Islet precursor cell (in vitro differentiated cells): ENCODE data around the gene EXOC4.
"Not testable (repeated sequence)": the region's sequence is repeated elsewhere in the genome, so short reads cannot be mapped to it uniquely, and the experiment has no call there.

Experiments used
- DNase-seq: peaks from one replicate; pipeline ENCODE4 v3.0.0-alpha.2; 2018

Gene EXOC4

DNA sequence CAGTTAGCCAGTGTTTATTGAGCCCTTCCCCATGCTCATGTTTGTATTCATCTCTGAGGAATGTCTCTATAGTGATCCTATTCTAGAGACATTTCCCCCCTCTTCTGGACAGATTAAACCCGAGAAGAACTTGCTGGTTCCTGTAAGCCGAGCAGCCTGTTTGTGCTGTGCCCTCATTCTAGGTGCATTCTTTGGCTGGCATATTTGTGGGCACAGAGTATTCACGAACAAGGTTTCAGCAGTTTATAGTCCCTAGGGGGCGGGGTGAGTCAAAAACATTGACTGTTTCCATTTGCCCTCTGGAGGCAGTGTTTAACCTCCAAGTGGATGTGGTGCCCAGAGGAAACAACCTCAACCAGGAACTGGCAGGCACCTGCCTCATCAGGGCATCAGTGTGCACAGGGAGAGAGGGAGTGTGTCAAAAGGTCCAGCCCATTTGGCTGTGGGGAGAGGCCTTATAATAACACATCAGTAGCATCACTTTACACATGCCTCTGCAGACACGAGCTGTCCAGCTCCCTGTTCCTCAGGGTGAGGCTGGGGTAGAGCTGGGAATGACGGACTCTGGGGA lies 600.9 kb downstream of the EXOC4 start:
- peak; percentile 75 for DNase-seq

DNA sequence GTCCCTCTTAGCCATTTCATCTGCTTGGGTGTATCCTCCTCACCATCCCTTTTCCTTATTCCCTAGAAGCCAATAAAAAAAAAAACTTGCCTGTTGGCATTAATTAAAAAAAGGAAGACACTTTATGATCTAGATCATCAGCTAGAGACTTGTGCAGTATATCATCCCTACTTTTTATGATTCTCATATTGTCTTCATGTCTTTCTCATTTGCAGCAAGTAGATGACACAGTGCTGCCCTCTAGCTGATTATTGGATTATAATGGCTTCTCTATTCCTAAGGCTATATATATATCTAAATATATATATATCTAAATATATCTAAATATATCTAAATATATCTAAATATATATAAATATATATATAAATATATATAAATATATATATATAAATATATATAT lies 601.9 kb downstream of the EXOC4 start:
- no peak for DNase-seq

DNA sequence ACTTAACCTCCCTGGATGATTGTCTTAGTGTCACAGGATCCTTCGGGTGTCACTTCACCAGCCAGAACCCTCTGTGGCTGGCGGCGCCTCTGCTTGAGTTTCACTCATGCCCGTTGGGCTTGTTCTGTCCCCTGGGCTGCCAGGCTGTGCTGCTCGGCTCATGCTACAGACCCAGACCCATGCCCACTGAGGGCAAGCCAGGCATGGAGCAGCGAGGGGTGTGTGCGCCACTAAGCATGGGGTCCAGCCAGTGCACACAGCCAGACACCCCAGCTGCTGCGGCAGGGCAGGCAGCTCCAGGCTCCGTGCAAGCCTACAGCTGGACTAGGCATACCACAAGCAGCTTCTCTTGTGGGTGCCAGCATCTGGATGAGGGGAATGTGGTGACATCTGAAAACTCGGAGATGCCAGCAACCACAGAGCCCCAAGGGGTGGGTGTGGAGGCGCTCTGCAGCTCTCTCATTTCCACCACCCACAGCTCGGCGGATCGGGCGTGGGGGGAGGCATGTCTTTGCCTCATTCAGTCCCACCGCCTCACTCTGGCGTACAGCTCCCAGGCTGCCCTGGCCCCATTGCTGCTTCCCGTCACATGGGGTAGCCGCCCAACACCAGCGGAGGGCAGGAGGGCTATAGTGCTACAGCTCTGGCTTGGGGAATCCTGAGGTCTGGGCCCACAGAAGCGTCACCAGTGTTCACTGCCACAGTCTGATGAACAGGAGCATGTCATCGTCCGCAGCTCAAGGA lies 604.7 kb downstream of the EXOC4 start:
- no peak for DNase-seq

DNA sequence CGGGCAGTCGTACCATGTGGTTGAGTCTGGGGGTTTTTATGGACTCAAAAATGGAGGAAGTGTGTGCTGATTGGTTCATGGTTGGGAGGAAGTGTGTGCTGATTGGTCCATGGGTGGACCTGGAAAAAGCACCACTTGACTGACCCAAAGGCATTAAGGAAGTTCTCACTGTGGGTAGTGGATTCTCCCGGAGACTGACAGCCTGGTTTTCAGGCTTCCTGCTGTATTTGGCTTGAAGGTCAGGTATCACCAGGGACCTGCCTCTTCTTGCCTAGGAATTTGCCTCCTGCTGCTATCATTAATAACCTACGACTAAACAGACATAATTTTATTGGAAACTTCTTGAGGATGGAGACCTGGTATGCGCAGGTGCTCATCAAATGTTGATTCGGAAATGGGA lies 605.4 kb downstream of the EXOC4 start:
- no peak for DNase-seq

DNA sequence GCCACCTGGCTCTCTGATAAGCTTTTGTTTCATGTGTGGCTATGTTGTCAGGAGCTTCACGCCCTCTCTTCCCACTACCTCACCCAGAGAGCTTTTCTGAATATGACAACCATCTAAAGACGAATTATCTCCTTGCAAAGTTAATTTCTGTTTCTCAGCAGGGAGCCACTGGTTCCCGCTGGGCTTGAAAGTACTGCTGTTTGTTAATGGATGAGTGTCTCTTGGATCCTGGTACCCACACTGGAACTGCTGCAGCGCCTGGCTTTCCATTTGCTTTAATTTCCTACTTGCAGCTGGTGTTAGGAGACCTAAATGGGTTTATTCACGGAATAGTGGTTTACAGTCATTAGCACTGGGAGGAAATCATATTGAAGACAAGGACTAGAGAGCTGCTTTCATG lies 606.4 kb downstream of the EXOC4 start:
- DNase-seq: no peak

DNA sequence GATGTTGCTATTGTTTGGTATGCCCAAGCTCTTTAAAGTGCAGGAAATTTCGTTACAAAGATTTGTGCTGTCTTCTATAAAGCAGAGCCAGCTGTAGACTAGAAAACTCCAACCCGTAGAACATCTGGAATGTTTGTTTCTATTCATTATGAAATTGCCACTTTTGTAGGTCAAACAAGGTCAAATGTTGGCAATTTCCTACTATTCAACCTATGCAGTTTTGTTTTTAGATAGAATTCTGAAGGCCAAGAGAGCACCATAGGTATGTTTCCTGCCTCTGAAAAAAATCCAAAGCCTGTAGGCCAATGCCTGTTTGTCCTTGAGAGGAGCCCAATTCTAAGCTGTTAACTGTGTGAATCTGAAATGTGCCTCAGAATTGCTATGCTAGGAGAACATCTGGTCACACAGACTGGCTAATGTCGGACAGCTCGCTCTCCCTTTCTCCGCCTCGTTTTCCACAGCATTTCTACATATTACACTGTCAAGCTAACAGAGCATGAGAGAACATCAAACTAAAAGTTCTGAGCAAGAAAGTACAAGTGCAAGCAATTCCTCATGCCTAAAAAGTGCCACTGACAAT lies 607.1 kb downstream of the EXOC4 start:
- DNase-seq: no peak

DNA sequence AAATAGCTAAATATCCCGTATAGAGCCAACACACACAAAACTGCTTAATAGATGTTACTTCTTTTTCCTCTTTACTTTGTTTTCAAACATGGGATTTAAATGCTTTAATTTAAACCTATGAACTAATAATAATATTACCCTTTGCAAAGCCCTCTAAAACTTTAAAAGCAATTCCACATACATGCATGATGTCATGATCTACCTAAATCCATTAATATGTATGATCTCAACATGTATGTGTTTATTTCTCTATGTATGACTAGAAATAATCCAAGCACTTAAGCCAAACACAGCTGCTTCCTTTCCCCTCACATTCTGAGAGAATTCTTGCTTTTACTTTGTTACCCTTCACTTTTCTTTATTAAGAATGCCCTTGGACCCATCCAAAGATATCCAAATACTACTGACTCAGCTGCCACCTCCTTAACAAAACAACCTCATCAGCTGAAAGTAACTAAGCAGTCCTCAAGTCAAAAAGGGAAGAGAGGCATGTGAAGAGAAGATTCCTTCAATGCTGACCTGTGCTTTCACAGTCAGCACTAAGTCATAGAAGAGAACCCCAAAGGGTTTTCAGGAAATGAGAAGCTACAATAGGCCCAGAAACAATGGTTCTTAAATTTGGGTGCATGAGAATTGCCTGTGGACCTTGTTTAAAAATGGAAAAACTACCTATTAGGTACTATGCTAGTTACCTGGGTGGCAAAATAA lies 607.9 kb downstream of the EXOC4 start:
- DNase-seq: no peak

DNA sequence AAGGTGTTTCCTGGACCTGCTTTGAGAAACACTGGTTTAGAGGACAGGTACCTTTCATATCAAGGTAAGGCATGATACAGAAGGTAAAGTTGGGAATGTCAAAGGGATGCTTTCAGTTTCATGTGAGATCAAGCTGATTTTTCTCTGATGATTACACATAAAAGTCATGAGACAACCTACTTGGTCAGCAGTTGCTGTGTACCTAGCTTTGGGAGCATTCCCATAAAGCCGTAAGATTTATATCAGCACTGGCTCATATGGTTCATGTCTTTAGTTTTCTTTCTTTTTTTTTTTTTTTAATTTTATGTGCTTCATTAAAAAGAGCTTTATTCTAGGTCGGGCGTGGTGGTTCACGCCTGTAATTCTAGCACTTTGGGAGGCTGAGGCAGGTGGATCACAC lies 609.0 kb downstream of the EXOC4 start:
- DNase-seq: no peak

DNA sequence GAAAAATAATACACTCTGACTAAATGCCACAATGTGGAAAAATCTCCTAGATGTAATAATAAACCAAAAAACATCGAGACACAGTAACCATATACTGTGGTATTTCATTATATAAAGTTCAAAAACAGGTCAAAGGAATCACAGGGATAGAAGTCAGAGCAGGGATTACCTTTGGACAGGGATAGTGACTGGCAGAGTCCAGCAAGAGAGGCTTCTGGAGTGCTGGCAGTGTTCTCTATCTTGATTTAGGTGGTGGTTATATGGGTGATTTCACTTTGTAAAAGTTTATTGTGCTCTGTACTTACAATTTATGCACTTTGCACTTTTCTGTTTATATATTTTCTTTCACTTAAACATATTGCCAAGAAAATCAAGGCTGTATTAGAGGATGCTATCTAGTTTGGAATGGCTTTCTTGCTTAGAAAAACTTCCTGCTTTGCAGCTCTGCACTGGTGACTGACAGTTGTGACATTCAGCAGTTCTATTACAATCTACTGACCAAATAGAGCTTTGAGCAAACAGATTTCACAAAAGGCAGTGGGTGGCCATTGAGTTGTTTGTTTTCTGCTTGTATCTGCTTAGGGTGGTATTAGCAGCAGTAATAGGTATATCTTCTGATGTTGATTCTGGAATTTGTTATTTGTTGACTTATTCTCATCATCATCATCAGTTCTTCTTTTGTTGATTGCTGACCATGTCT lies 610.6 kb downstream of the EXOC4 start:
- DNase-seq: no peak

DNA sequence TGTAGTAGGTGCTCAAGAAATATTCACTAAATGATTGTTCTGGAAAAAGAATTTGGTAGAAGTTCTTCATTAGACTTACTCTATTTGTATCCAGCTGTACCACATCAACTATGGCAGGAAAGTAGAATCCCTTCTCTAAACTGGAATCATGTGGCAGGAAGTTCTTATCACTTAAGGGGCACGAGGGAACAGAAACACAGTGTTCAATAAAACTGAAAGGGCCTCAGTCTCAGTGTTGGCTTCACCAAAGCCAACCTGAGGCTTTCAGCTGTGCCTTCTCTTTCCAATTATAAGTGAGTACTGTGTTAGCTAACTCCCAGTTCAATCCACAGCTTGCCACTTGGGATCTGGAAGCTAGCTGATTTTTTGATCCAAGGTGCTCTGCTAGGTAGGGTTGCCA lies 616.7 kb downstream of the EXOC4 start:
- no peak for DNase-seq

DNA sequence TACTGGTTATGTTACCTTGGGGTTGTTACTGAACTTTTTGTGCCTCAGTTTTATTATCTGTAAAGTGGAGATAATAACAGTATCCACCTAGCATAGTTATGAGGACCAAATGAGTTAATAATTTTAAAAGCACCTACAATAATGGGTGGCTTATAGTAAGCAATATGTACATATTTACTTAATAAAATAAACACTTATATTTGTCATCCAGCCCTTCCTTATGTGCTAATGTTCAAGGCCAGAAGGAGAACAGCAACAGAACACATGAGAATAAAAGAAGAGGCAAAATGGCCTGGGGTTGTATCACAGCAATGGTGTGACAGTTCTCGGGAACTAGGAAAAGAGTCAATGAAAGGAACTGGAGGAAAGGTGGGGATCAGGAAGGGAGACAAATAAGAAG lies 618.9 kb downstream of the EXOC4 start:
- DNase-seq: no peak

DNA sequence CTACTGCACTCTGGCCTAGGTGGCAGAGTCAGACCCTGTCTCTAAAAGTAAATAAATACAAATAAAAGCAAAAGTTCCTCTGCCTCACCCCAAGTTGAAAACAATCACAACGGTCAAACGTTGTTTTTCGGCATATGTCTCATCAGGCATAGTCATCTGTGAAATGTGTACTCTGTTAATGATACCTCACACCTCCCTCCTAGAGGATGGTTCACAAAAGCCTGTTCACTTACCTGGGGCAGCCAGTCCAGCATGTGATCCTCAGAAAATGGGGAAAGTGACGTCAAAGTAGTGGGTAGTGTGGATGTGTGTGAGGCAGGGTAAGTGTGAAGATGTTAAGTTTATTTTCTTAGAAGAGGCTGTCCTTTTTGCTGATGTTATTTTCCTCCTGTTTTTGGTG lies 620.3 kb downstream of the EXOC4 start:
- DNase-seq: no peak

DNA sequence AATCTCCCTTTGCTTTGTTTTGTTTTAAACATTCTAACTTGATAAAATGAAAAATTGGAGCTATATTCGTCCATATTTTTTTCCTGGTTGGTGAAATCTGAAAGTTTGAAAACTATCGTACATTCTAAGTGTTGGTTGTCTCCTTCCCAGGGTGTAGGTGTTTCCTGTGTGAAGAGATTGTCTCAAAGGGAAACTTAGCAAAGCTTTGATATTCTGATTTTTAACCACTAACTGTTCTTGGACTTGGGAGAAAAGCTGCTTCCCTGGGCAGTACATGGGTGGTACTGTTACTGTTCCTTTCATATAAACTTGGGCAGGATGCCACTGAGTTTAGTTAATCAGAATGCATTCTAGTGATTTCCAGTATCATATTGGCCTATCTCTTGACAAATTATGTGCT lies 620.8 kb downstream of the EXOC4 start:
- no peak for DNase-seq

DNA sequence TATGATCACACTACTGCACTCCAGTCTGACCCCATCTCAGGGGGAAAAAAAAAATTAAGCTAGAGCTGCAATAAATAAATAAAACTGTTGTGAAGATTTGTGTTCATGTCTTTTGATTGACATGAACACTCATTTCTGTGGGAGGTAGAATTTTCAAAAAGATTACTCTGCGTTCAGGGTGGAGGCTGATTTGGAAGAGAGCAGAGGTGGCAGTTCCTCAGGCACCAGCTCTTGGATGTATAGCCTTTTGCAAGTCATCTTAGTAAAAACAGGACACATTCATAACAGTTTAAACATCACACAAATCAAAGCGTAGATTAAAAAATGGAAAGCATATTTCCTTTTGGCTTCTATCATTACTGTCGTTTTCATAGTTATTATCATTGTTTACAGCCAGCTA lies 630.7 kb downstream of the EXOC4 start:
- no peak for DNase-seq

DNA sequence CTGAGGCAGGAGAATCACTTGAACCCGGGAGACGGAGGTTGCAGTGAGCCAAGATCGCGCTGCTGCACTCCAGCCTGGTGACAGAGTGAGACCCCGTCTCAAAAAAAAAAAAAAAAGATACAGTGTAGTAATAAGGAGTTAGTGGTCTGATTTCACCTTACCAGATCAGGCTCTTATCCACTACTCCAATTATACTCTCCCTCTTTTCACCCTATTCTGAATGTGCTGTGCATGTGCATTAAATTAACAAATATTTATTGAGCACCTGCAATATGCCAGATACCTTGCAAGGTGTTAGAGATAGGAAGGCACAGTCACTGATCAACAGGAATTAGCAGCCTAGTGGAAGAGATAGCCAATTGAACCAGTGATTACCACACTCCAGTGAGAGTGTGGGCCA lies 632.3 kb downstream of the EXOC4 start:
- DNase-seq: no peak

DNA sequence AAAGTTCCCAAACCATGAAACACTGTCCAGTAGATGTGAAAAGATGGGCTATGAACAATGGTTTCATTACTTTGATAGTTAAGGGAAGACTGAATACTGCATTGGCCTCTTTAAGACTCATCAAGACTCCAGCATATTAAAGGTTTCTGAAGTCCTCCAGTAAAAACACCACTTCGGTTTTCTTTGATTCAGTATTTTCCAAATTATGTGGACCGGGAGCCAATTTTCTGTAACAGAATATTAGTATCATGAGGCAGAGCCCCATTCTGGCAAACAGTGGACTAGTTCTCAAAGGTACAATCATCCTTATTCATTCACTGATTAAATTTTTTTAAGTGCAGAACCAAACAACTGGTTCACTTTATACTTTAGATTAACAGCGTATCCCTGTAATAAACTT lies 633.2 kb downstream of the EXOC4 start:
- DNase-seq: no peak

DNA sequence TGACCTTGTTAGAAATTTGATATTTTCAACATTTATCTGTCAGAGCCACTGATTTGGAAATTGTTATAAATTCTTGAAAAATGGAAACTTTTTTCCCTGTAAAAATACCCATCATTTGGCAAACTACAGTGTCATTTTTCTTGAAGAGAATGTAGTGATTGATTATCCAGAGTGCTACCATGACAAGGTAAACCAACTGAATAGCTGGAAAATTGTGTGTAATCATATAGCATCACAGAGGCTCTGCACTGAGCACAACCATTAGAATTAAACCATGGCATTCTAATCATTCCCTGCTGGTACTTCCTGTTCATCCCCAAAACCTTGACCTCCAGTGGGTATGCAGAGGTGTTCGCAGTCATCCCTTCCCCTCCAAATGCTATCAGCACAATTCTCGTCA lies 633.9 kb downstream of the EXOC4 start:
- no peak for DNase-seq

DNA sequence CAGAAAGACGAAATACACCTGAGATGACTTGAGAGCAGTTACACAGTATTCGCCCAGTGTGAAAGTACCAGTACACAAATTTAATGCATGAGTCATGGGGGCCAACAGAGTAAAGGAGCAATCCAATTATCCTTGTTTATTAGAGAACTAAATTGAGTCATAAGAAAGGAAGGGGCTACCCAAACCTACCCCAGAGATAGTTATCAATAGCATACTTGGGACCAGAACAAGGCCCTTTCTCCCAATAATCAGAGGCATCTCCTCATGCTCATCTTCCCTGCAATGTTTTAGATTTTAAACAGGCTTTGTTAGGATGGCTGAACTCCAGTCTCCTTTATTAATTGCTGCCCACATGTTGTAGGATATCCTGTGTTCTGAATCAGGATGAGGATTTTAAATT lies 634.6 kb downstream of the EXOC4 start:
- DNase-seq: no peak

DNA sequence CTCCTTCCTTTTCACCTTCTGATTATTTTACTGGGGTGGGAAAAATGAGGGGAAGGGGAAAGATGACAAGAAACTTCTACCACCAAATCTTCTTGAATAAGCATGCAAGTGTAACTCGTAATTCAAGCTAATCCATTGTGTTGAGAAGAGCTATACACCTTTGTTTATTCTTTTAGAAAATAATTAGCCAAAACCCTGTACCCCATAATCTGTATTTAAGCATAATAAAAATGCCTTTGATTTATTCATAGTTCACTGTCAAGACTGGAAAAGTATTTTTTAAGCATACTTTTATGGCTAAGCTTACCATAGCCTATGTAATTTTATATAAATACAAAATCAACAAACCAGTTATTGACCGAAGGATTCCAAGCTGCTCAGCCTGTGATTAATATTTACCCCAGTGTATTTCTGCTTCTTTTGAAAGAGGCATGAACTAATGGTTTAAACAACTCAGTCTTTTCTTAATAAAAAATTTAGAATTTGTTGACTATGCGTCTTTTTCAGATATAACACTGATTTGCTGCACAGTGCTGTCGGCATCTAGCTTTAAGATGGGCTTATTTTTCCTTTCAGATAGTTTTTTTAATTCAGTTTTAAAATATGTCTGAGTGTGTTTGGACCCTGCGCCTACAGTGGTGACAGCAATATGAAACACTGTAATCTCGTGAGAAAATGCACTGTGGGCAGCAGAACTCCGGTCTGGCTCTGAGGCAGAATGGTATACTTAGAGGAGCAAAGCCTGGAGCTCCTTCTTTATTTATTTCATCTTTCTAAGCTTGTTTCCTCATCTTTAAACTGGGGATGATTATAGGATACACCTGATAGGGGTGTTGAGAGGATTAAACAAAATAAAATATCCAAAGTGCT lies 635.4 kb downstream of the EXOC4 start:
- DNase-seq: no peak

DNA sequence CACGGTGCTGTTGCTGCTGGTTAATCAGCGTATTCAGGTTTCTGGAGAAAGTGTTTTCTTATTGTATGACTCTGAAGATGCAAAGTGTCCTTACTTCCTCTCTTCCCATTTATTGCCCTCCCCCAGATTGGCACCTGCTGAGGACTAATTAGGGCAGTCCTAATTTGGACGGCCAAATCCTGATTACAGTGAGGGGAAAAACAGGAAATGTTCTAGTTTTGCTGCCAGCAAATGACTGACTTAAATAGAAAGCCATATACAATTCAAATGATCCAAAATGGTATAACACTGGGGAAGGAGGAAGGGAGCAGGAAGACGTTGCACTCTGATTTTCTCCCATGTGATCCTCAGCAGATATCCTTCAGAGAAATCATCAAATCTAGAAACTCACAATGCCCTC lies 651.9 kb downstream of the EXOC4 start:
- DNase-seq: no peak

DNA sequence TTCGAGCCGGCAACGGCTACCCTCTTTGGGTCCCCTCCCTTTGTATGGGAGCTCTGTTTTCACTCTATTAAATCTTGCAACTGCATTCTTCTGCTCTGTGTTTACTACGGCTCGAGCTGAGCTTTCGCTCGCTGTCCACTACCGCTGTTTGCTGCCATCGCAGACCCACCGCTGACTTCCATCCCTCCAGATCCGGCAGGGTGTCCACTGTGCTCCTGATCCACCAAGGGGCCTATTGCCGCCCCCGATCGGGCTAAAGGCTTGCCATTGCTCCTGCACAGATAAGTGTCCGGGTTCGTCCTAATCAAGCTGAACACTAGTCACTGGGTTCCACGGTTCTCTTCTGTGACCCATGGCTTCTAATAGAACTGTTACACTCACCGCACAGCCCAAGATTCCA lies 653.7 kb downstream of the EXOC4 start:
- not testable (repeated sequence) for DNase-seq

DNA sequence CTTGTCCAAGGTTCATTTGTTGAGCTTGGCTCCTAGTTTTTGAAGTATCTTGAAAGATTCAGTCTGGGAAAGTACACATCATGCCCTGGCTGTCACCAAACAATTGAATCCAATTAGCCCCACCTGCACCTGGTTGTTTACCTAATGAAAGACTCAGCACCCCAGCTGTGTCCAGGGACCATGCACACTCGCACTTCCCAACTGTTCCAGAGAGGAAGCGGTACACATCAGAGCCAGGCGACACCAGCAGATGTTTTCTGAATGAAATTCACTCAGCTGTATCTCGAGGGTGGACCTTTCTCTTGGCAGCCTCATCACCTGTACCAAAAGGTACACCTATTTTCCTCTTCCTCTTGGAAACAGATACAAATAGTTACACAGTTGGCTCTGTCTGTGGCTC lies 657.9 kb downstream of the EXOC4 start:
- DNase-seq: no peak

DNA sequence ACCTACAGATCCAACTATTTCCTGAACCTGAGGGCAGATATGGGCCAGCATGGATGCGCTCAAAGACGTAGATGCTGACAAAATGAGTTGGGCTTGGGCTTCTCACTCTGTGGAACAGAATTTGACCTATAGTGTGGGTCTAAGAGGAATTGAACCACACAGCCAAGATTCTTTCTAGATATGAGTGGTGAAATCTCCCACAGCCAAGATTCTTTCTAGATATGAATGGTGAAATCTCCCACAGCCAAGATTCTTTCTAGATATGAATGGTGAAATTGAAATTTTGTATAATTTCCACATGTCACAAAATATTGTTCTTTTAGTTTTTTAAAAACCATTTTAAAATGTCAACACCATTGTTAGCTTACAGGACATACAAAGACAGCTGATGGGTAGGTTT lies 658.8 kb downstream of the EXOC4 start:
- DNase-seq: no peak
